Activated gamma-delta T cell treated with Interleukin-2 at 50 U/mL for 16 hours (primary cell): Measurements from ENCODE around the gene HOXC5.

Source experiments
- DNase-seq: peaks from one replicate; pipeline ENCODE4 v3.0.0-alpha.2; 2020

Gene HOXC5

GRCh38 chr12:54021432-54022013 lies 11.3 kb upstream of the HOXC5 start:
- no peak for DNase-seq

DNA sequence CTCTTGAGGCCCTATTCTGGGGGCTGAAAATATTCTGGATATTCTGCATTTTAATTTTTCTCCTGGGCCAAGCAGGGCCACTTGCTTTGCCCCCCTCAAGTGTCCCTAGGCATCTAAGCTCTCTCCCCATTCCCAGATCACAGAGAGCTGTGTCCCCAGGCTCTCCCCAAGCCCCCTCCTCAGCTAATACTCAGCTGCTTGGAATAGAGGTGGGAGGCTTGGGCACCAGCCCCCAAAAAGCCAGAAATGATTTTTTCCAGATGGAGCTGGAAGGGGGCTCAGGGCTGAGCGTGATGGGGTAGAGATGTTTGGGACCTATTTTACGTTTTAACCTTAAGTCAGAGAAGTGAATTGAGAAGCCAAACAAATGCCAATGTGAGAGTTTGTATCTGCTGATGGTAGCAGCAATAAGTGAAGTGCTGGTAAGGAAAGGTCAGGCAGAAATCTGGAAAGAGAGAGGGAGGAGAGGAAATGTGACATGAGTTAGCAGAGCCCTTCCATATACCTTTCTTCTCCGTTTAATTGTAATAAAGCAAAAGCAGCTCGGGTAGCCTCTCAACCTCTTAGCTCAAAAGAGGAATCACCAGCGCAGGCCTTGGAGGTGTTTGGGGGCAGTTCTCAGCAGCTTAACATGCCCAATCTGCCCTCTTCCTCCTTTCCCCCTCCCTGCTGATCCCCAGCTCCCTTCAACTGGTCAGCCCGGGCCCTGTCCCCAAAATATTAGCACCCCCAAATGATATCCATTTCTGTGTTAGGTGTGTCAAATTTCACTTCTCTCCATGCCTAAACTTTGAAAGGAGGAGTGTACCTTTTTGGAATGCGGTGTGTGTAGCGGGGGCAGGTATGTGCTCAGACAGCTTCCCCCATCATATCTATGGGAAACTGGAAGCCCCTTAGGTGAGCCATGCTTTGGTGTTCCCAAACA lies 9.6 kb upstream of the HOXC5 start:
- no peak for DNase-seq

DNA sequence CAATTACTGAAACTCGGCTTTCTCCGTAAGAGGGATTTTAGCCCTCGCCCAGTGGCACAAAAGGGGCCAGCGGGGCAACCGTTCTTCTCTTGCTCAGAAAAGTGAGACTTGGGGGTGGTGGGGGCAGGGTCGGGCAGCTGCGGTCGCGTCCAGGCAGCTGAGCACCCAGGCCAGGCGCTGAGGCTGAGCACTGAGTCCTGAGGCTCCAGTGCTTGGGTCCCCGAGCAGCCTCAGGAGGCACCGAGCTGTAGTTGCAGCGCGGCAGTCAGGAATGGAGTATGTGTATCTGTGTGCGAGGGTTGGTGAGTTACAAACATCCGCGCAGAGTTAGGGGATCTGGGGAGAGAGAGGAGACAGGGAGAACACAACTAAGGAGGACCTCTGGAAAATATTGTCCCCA lies 8.7 kb upstream of the HOXC5 start:
- no peak for DNase-seq

- DNase-seq = no peak
Observed at GRCh38 chr12:54024581-54025305, 8.1 kb upstream of the HOXC5 start.

DNA sequence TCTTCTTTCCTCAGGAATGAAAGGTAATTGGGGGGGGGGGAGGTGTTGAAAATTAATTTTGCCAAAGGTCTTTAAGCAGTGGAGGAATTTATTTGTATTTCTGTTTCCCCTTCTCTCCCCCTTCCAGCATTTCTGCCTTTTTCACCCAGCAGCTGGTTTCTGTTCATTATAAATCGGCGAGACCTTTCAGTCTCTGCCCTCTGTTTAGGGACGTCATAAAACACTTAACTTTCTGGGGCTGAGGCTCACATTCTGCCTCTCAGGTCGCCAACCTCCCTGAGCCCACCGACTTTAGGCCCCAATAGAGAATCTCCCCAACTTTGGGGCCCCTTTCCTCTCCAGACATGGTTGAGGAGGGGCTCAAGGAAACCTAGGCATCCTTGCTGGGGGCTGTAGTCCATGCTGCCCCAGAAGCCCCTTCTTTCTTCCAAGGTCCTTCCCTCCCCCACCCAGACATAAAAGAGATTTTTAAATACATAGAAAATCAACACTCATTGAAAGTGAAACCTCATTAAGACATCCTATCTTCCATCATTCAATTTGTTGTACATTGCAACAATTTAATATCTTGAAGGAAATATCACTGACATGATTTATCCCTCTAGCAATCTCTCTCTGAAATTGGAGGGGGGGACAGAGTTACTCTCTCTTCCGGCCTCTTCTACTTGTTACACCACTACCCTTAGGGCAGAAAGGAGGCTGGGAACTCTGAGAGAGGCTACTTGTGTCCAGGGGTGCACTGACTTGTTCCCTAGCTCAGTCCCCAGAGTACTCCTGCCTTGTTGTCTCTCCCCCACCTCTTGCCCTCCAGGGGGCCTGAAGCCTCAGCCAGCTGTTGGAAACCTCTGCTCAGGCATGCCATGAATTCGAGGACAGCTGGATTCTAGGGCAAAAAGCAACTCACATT lies 7.1 kb upstream of the HOXC5 start:
- no peak for DNase-seq

DNA sequence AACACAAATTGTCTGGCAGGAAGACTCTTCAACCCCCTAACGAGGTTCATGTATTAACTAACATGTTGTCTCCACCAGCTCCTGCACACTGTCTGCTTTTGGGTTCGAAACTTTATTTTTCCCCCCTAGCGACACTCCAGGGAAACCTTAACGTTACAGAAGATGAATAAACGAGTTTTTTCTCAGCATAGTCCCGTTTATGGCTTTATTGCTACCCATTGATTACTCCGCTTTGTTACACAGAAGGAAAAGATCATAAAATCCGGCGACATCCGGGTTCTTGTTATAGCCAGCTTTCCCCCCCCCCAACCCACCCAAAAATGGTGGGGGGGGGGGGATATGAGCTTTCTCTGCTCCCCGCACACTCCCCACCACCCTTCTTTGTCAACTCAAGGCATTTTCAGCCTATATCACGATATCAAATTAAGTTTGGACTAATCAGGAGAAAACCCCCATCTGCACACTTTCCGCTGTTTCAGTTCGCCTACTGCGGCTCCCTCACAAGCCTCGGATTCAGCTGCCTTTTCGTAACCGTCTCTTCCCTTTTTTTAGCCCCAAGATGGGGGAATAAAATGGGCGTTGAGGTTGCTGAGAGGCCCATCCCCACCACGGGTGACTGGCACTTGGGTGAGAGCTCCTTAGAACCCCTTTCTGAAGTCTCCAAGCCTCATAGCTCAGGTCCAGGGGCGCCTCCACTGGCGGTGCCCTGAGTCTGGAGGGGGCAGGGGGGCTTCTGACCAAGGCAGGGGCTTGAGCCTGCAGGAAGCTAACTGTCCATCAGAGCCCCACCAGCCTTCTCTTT lies 6.0 kb upstream of the HOXC5 start:
- DNase-seq = no peak

- no peak for DNase-seq
Observed at GRCh38 chr12:54027442-54027786, 5.4 kb upstream of the HOXC5 start.

GRCh38 chr12:54028314-54029201 lies 4.3 kb upstream of the HOXC5 start, which contains the start of gene HOXC6:
HOXC6 (plus strand) TSS chr12:54028440; CDS start chr12:54028522, 82 bp downstream.
- no peak for DNase-seq

GRCh38 chr12:54029529-54030441 lies 3.1 kb upstream of the HOXC5 start:
- no peak for DNase-seq

- DNase-seq = no peak
Observed at GRCh38 chr12:54030442-54030801, 2.4 kb upstream of the HOXC5 start.

DNA sequence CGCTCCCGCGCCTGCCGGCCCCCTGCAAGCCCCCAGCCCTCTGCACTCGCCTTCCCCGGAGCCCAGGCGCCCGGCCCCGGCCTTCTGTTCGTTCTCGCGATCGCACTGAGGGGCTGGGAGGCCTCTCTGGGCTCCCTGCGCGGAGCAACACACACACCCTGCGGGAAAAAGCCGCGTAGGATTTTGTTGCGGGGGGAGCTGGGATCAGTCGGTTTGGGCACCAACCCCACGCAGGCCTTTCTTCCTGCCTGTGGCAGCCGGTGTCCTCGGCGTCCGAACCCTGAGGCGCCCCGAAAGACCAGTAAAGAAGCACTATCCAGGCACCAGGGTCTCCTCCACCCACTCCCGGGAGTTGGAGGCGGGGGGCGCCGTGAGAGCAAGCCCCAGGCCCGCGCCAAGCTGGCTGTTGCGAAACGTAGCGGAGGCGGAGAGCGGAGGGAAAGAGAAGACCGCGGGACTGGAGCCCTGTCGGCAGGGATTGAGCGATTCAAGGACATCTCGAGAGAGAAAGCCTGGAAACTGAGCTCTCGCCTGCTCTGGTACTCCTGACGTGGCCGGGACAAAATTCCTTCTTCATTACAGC lies 1.9 kb upstream of the HOXC5 start:
- DNase-seq = no peak

DNA sequence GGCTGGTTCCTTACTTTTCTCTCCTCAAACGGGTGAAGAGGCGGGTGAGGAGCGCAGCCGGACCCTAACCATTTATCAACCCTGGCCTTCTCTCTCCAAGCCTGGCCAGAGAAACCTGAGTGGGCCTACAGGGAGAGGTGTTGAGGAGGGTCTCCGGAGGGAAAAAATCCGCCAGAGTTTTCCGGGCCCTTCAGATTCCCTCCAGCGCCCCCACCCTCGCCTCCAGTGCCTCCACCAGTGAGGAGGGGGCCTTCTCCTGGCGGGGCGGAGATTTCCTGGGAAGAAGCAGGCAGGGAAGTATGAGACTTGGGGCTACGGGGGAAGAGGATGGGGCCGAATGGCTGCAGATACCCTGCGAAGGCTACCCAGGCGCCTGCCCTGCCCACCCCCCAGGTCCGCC lies 1.4 kb upstream of the HOXC5 start:
- no peak for DNase-seq

- DNase-seq = no peak
Observed at GRCh38 chr12:54032086-54032619, 697 bp upstream of the HOXC5 start.

- DNase-seq = no peak
Observed at GRCh38 chr12:54033106-54033979, 493 bp downstream of the HOXC5 start.

- no peak for DNase-seq
Observed at GRCh38 chr12:54033980-54034784, 1.3 kb downstream of the HOXC5 start.

- no peak for DNase-seq
Observed at GRCh38 chr12:54034785-54035310, 2.0 kb downstream of the HOXC5 start.
